ENCODE measurements around the gene GLRX3.

GRCh38 chr10:130111113-130111851 lies 24.9 kb upstream of the GLRX3 start:
- no peak for TF ChIP-seq CTCF (IDR thresholded peaks at IDR 0.05)
- peak; percentile 21 to 49 for TF ChIP-seq POLR2A (IDR thresholded peaks at IDR 0.05)
